ACC112 (cell line): ENCODE measurements around the gene SLC1A5.
"Not testable (repeated sequence)": the region's sequence is repeated elsewhere in the genome, so short reads cannot be mapped to it uniquely, and the experiment has no call there.

ENCODE experiments used
- H2AFZ ChIP-seq: fragments of 200-600 bp; sonication (generic); one replicate; pipeline ENCODE4 v1.6.0; 2017; ENCODE audit warnings: antibody characterized with exemption, low read length; ENCODE audit not compliant: unreplicated experiment
- H3K27ac ChIP-seq: fragments of 200-600 bp; sonication (generic); 2 replicates; pipeline ENCODE4 v1.5.1; 2014; ENCODE audit warnings: low read depth, mild to moderate bottlenecking, antibody characterized with exemption, low read length, moderate library complexity
- H3K27me3 ChIP-seq: fragments of 200-600 bp; sonication (generic); 2 replicates; pipeline ENCODE4 v1.6.1; 2014; ENCODE audit warnings: mild to moderate bottlenecking, antibody characterized with exemption, low read length, moderate library complexity, mixed read lengths; ENCODE audit not compliant: insufficient read depth
- H3K36me3 ChIP-seq: fragments of 200-600 bp; sonication (generic); 2 replicates; pipeline ENCODE4 v1.6.1; 2016; ENCODE audit warnings: mild to moderate bottlenecking, antibody characterized with exemption, low read length, moderate library complexity, mixed read lengths; ENCODE audit not compliant: insufficient read depth
- H3K4me1 ChIP-seq: fragments of 200-600 bp; sonication (generic); one replicate; pipeline ENCODE4 v1.6.1; 2016; ENCODE audit warnings: low read length, mixed read lengths; ENCODE audit not compliant: insufficient read depth, unreplicated experiment, control insufficient read depth
- H3K4me3 ChIP-seq: fragments of 200-600 bp; sonication (generic); 2 replicates; pipeline ENCODE4 v1.5.1; 2014; ENCODE audit warnings: mild to moderate bottlenecking, low read depth, low read length
- H3K79me2 ChIP-seq: fragments of 200-600 bp; sonication (generic); one replicate; pipeline ENCODE4 v1.6.0; 2016; ENCODE audit warnings: low read length; ENCODE audit not compliant: control insufficient read depth, unreplicated experiment, insufficient read depth

SLC1A5 gene

DNA sequence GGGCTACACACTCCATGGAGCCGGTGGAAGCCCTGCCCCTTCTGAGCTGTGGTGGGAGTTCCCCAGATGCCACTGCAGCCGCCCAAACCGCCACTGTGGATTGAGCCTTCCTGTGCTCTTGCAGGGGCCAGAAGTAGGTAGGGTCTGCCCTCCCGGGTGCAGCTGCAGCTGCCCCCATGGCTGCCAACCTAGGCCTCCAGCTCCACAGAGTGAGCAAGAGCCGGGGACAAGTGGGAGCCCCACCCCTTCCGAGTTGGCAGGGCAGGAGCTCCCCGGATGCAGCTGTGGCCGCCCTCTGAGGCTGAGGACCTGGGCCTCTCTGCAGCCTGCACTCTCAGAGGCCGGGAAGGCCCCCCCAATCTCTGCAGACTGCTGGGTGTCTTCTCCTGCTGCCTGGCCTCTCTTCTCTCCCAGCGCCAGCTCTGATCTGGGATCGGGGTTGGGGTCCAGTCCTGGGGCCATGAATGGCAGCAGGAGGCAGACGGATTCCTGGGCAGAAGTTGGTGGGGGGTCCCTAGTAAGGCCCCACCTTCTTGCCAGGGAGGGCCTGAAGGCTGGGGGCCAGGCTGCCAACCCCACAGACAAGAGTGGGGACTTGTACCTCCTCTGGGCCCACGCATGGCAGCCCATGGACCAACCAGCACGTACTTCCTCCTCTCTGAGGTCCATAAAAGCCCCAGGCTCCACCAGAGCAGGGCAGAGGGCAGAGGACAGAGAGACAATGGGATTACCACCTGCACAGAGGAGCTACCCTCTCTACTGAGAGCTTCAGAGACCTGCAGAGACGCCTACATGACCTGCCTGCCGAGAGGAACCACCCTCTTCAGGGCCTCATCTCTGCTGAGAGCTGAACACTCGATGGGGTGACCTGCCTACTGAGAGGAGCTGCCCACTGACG lies 33.4 kb upstream of the SLC1A5 start:
- Histone ChIP-seq H3K79me2 (no peaks in the 10 kb centered on the region), H3K36me3 (no peaks in the 10 kb centered on the region), H2AFZ (no peak overlapping the region), H3K4me3 (no peak overlapping the region), H3K27me3 (no peaks in the 10 kb centered on the region), H3K4me1 (no peaks in the 10 kb centered on the region), H3K27ac (no peak overlapping the region)

DNA sequence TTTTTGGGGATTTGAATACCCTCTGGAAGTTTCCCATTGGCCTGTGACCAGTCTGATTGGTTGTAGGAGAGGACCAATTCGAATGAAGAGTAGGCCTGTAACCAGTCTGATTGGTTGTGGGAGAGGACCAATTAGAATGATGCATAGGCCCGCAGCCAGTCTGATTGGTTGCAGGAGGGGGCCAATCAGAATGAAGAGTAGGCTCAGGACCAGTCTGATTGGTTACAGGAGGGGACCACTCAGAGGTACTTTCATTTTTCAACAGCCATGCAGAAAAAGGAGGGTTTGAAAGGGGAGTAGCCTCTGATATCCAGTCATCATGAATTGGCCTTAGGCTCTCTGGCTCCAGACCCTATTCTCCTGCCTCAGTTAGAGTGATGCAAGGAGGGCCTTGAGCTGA lies 30.4 kb upstream of the SLC1A5 start:
- Histone ChIP-seq H3K27me3 (no peaks in the 10 kb centered on the region), H3K27ac (no peak overlapping the region), H3K79me2 (no peaks in the 10 kb centered on the region), H3K4me1 (peaks cover 2% of the 10 kb centered on the region), H2AFZ (no peak overlapping the region), H3K4me3 (no peak overlapping the region), H3K36me3 (no peaks in the 10 kb centered on the region)

DNA sequence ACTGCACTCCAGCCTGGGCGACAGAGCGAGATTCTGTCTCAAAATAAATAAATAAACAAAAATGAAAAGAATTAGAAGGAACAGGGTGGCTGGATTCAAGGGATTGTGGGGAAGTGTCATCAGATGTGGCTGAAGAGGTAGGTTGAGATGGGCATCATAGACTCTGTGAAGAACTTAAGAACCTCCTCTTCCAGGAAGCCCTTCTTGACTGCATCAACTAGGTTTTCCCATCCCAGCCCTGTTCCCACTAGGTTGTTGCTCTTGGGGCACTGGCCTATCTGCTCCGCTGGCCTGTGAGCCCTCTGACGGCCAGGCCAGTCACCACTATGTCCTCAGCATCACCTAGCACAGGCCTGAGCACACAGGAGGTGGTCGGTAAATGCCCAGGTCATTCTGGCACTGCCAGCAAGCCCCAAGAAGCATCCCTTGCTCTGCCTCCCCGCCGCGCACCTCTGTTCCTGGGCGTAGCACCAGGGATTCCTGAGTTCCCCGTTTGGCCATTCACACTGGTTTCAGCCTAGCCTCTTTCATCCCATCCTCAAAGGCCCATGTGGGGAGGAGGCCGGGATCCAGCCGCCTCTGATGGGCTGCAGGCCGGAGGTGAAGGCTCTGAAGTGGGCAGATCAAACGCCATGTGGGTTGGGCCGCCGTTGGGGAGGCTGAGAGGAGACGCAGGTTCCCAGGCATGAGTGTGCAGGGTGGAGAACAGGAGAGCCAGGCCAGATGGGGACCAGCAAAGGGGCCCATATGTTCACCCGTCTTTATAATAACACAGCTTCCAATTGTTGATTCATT lies 27.6 kb upstream of the SLC1A5 start:
- Histone ChIP-seq H3K4me1 (peaks cover 5% of the 10 kb centered on the region), H3K36me3 (no peaks in the 10 kb centered on the region), H3K27ac (no peak overlapping the region), H3K79me2 (no peaks in the 10 kb centered on the region), H2AFZ (no peak overlapping the region), H3K27me3 (no peaks in the 10 kb centered on the region), H3K4me3 (no peak overlapping the region)

DNA sequence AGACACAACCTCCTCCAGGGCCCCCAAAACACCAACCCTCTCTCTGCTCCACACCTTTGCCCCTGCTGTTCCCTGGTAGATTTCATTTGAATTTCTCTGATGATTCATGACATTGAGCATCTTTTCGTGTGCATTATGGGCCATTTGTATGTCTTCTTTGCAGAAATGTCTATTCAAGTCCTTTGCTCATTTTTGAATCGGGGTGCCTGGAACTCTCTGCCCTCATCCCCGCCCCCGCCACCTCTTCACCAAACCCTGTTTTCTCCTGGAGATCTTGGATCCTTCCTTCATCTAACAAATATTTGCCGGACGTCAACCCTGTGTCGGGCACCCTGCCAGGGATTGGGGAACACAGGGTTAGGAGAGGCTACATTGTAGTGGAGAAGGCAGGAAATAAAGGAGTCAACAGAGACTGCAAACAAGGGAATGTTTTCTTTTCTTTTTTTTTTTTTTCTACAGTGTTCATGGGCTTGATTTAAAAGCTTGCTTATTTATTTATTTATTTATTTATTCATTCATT lies 25.5 kb upstream of the SLC1A5 start:
- no peak overlapping the region; the same call in 1 of the 2 replicates for H3K27ac ChIP-seq
- peak overlapping the region; percentile 53 for H2AFZ ChIP-seq
- no peak overlapping the region for H3K4me3 ChIP-seq
- H3K4me1 ChIP-seq: peaks cover 5% of the 10 kb centered on the region
- H3K79me2 ChIP-seq: no peaks in the 10 kb centered on the region
- no peaks in the 10 kb centered on the region for H3K27me3 ChIP-seq
- H3K36me3 ChIP-seq: no peaks in the 10 kb centered on the region

DNA sequence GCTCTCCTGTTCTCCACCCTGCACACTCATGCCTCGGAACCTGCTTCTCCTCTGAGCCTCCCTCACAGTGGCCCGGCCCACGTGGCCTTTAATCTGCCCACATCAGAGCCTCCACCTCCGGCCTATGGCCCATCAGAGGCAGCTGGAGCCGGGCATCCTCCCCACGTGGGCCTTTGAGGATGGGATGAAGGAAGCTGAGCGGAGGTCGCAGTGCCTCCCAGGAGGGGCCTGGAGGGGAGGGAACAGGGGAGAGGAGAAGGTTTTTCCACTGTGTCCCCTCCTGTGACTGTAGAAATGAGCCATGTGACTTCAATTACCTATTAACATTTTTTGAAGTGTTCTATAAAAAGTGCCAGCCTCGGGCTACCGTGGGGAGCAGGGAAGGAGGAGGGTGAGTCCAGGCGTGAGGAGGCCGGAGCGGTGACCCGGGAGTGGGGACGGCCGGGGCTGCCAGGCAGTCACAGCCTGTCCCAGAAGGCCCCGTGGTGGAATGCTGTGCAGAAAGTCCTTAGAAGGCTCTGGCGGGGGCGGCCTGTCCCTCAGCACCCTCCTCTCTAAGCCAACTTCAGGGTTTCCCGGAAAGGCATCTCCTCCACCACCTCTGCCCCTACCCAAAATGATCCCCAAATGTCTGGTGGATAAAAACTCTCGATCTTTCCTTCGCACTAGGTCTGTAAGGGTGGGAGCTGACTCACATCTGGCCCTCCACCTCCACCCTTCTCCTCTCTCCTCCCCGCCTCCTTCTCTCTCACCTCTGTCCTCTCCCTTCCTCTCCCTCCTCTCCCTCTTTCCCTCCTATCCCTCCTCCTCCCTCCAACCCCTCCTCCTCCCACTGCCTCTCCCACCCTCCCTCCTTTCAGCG lies 24.8 kb upstream of the SLC1A5 start:
- H3K27ac ChIP-seq: no peak overlapping the region; the same call in 1 of the 2 replicates
- H3K27me3 ChIP-seq: no peaks in the 10 kb centered on the region
- H3K4me3 ChIP-seq: no peak overlapping the region
- H3K4me1 ChIP-seq: peaks cover 5% of the 10 kb centered on the region
- no peaks in the 10 kb centered on the region for H3K79me2 ChIP-seq
- H2AFZ ChIP-seq: no peak overlapping the region
- no peaks in the 10 kb centered on the region for H3K36me3 ChIP-seq

DNA sequence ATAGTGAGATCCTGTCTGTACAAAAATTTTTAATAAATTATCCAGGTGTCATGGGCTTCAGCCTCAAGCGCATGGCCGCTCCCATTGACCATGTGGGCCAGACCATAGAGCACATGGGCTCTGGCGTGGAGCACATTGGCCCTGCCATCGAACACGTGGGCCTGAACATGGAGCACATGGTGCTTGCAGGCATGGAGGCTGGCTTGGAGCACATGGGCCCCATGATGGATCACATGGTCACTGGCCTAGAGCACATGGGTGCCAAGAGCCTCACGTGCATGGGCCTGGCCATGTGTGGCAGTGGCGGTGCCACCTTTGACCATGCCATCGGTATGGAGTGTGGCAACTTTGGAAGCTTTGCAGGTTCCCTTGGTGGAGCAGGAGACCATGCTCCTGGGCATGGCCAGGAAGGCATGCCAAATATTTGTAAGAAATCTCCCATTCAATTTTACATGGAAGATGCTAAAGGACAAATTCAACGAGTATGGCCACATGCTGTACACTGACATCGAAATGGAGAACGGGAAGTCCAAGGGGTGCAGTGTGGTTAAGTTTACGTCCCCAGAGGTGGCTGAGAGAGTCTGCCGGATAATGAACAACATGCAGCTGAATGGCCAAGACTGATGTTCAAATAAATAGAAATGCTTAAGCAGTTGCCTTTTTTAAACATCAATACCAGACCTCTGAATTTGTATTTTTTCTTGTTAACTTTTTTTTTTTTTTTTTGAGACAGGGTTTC lies 21.3 kb upstream of the SLC1A5 start:
- Histone ChIP-seq H3K27ac (no peak overlapping the region), H3K79me2 (no peaks in the 10 kb centered on the region), H3K4me3 (no peak overlapping the region), H2AFZ (no peak overlapping the region), H3K4me1 (peaks cover 5% of the 10 kb centered on the region), H3K36me3 (no peaks in the 10 kb centered on the region), H3K27me3 (no peaks in the 10 kb centered on the region)

DNA sequence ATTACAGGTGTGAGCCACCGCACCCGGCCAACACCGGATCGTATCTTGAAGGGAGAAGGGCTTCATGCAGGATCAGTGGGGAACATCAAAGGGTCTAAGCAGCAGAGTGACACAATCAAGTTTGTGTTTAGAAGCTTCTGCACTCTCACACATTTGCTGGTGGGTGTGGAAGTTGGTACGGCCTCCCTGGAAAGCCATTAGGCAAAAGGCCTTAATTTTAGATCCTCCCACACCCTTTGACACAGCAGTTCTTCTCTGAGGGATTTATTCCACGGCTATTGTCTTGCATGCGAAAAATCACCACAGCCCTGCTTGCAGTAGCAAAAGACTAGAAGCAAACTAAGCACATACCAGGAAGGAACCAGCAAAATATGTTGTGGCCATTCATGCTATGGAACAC lies 18.3 kb upstream of the SLC1A5 start:
- H2AFZ ChIP-seq: no peak overlapping the region
- H3K27ac ChIP-seq: no peak overlapping the region
- no peaks in the 10 kb centered on the region for H3K36me3 ChIP-seq
- H3K4me1 ChIP-seq: no peaks in the 10 kb centered on the region
- H3K27me3 ChIP-seq: no peaks in the 10 kb centered on the region
- no peak overlapping the region for H3K4me3 ChIP-seq
- H3K79me2 ChIP-seq: no peaks in the 10 kb centered on the region

DNA sequence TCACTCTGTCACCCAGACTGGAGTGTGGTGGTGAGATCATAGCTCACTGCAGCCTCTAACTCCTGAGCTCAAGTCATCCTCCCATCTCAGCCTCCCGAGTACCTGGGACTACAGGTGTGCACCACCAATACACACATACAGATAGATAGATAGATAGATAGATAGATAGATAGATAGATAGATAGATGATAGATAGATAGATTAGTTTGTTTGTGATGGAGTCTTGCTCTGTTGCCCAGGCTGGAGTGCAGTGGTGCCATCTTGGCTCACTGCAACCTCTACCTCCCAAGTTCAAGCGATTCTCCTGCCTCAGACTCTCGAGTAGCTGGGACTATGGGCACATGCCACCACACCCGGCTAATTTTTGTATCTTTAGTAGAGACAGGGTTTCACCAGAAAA lies 16.0 kb upstream of the SLC1A5 start:
- H3K4me1 ChIP-seq, H2AFZ ChIP-seq, H3K27me3 ChIP-seq, H3K4me3 ChIP-seq, H3K27ac ChIP-seq, H3K79me2 ChIP-seq, H3K36me3 ChIP-seq: not testable (repeated sequence)

DNA sequence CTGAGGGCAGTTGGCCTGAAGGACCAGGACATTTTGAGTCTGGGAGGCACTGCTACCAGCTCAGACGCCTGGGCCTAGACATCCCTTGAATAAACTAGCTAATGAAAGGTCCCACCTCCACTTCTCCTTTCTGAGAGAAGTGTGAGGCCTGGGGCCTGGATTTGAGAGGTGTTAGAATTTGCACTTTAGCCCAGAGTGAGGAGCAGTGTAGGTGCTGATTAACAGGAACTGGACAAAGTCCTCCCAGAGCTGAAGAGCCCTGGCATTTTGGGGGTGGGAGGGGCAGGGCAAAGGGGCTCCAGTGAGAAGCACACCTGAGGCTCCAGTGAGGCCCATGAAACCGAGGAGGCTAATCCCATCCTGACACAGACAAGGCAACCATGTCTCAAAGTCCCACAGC lies 15.2 kb upstream of the SLC1A5 start:
- Histone ChIP-seq H3K27me3 (no peaks in the 10 kb centered on the region), H2AFZ (no peak overlapping the region), H3K4me3 (no peak overlapping the region), H3K27ac (no peak overlapping the region), H3K79me2 (no peaks in the 10 kb centered on the region), H3K4me1 (no peaks in the 10 kb centered on the region), H3K36me3 (no peaks in the 10 kb centered on the region)

DNA sequence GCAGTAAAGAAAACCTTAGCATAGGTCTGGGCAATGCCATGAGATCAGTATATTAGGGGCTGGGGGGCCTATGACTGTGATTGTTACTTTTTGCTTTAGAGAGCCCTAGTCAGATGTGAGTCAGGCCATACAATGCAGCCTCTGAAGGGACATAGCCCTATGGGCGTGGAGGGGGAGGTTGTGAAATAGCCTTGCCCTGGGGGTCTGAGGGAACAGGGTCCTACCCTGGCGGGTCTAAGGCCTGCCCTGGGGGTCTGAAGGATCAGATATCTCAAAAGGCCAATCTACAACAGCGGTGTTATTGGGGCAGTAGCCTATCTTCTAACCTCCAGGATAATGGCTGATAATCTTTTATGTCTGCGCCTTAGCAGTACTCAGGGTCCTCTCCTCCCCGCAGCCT lies 13.8 kb upstream of the SLC1A5 start:
- H3K4me1 ChIP-seq: no peaks in the 10 kb centered on the region
- H3K79me2 ChIP-seq: no peaks in the 10 kb centered on the region
- H2AFZ ChIP-seq: no peak overlapping the region
- no peak overlapping the region for H3K27ac ChIP-seq
- H3K36me3 ChIP-seq: no peaks in the 10 kb centered on the region
- H3K27me3 ChIP-seq: no peaks in the 10 kb centered on the region
- H3K4me3 ChIP-seq: no peak overlapping the region
